ENCODE results near the gene MTIF2.
"Not testable (repeated sequence)": the region's sequence is repeated elsewhere in the genome, so short reads cannot be mapped to it uniquely, and the experiment has no call there.

The MTIF2 gene, protein sequence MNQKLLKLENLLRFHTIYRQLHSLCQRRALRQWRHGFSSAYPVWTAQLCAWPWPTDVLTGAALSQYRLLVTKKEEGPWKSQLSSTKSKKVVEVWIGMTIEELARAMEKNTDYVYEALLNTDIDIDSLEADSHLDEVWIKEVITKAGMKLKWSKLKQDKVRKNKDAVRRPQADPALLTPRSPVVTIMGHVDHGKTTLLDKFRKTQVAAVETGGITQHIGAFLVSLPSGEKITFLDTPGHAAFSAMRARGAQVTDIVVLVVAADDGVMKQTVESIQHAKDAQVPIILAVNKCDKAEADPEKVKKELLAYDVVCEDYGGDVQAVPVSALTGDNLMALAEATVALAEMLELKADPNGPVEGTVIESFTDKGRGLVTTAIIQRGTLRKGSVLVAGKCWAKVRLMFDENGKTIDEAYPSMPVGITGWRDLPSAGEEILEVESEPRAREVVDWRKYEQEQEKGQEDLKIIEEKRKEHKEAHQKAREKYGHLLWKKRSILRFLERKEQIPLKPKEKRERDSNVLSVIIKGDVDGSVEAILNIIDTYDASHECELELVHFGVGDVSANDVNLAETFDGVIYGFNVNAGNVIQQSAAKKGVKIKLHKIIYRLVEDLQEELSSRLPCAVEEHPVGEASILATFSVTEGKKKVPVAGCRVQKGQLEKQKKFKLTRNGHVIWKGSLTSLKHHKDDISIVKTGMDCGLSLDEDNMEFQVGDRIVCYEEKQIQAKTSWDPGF

DNA sequence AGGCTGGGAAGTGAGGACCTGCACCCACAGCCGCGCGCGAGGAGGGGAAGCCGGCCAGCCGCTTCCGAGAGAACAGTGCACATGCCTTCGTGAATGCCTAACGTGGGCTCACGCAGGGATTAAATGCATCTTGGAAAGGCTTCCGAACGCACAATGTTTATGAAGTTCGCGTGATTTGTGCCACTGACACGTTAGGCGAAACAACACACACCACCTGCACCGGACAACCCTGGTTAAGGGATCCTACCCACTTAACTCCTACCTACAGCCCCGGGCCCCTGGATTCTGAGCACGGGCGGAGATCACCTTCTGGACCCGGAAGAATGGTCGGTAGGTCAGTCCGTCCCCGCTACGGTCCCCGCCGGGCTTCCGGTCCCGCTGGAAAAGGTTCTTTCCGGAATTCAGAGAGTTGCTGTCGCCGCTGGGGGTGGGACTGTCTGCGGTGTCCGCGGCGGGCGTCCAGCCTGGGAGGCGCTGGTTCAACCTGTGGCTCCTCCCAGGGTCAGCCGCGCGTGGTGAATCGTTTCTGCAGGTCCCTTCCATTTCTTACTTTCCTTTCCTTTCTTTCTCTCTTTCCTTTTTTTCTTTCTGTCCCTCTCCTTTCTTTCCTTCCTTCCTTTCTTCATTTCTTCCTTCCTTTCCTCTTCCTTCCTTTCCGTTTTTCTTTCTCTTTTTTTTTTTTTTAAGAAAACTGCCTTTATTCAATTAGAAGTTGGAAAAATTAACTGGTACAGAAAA, at the start of gene MTIF2:
Gene MTIF2, minus strand, starts transcription at position 325 of the 738 bp plus-strand sequence. CDS start 5,373 bp downstream, outside the sequence.
- DNase-seq (ENCODE audit: low read depth in 2 of 2) = peak; percentile 78 to 79

DNA sequence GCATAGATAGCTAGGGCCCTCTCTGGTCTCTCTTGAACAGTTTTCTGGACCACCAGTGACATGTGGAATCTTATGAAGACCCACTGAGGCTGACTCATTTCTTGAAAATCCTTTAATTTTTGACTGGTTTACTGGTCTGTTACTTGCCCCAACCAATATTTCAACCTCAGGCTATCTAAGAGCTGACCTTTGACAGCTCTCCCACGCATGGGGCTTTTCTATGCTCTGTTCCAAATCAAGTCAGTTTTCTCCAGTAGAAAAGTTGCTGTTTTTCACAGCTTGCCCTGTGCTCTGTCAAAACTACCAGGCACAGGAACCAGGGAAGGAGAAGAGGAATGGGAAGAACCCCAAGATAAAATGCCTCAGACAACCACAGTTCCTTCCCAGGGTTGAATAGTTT, 46.0 kb upstream of the MTIF2 start:
- no peak for DNase-seq (ENCODE audit: low read depth in 2 of 2)

DNA sequence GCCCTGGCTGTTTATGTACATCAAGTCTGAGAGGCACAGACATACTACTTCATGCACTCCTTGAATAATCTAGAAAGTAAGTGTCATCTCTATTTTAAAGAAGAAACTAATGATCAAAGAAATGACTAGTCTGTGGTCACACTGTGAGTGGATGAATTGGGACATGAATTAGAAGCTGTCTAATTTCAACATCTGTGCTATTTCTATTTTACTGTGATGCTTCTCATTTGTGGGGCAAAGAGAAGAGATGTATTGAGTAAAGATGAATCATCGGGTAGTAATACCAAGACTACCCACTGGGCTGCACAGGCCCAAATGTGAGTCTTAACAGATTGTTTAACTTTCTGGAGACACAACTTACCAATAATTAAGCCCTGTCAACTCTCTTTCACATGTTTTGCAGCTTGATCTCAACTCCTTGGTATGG, 42.4 kb upstream of the MTIF2 start:
- DNase-seq (ENCODE audit: low read depth in 2 of 2) = no peak

DNA sequence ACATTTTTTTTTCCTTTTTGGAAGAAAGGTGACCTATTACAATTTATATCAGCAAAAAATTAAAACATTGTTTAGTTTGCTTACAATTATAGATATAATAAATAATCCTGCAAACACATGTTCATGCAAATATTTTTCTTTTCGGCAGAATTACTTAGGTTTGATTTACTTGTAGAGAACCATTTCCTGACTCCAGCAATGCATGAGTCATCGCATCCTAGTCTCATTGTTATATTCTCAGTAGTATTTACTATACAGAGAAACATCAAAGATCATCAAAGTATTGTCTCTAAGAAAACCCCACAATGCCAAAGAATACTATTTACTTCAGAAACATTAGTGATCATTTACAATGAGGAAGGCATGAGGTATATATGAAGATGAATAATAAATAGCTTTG, 40.4 kb upstream of the MTIF2 start:
- DNase-seq (ENCODE audit: low read depth in 2 of 2) = no peak

DNA sequence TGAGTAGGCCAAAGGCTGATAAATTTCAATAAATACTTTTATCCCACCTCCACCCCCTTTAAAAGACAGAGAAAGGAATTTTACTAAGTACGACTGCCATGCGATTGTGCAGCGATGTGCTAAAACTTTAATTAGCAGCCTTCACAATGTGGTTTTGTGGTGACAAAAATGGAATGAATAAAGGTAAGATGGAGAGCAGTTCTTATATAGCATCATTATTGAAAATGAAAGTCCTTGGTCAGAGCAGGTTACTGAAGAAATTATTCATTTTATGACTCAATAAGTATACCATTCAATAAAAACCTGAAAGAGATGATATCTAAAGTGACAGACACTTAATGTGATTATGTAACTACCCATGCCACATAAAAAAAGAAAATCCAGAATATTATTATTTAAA, 33.2 kb upstream of the MTIF2 start:
- no peak for DNase-seq (ENCODE audit: low read depth in 2 of 2)

DNA sequence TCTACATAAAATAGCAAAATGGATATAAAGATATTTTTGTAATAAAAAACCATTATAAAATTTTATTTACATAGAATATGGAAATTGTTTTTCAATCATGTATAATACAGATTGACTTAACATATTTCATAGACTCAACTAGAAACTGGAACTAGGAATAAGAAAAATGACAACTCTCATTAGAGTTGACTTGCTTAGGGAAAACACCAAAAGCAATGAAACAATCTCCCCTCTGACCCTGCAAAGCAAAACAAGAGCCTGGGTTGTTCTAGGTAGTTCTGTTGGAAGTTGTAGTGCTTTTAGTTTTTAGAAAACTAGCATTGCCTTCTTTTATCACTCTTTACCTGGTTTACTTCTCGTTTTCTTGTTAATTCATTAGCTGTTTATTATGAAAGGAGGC, 32.2 kb upstream of the MTIF2 start:
- DNase-seq (ENCODE audit: low read depth in 2 of 2) = no peak

DNA sequence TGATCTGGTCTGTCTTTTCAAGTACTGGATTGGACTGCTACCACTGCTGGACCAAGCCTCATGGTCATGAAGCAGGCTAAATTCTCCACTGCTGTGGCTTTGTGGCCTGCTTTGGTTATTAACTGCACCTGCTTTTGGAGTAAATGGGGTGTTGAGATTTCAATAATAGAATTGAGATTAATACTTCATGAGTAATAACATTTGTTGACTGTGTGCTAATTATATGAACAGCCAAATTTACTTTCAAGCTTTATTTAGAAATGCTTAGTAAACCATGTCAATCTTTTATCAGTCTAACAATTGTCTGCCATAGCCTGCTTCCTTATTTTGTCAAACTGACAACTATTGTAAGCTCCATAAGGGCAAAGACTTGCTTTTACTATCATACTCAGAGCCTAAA, 27.4 kb upstream of the MTIF2 start:
- DNase-seq (ENCODE audit: low read depth in 2 of 2) = no peak

DNA sequence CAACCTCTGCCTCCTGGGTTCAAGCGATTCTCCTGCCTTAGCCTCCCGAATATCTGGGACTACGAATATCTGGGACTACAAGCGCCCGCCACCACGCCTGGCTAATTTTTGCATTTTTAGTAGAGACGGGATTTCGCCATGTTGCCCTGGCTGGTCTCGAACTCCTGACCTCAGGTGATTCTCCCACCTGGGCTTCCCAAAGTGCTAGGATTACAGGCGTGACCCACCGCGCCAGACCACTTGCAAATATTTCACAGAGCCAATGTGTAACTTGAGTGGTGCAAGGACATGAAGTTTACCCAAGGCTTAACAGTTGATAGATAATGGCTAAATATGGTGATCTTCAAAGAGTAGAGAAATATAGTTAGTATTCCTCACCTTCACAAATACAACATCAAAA, 14.1 kb upstream of the MTIF2 start:
- DNase-seq (ENCODE audit: low read depth in 2 of 2) = no peak

DNA sequence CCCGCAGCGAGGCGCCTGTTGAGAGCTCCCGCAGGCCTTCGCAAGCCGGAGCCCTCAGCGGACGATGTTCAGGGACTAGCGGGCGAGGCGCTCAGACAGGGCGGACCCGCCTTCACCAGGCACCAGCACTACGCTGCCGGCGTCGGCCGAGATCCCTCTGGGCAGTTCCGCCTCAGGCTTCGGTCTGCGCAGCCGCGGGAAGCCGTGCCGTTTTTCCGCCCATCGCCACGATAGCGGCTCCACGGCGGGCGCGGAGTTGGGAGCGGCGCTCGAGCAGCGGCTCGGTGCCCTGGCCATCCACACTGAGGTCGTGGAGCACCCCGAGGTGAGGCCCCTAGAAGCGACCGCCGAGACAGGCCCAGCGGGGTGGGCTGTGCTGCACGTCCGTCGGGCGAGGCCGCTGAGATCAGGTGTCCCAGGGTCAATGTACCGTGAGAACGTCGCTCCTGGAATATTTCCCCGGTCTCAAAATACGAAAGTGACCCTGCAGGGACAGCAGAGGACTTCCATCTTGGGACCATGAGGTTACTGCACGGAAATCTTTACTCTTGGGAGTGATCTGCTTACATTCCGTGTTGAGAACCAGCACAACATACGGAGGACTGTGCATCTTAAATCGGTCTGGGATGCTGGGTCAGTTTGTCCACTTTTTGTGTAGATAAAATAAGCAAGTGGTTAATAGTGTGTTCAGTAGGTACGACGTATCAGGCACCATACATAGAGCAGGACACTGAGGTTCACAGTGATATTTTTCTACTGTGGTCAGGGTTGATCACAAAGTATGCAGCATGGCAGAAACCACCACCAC, 13.3 kb upstream of the MTIF2 start:
- peak; percentile 77 for DNase-seq (ENCODE audit: low read depth in 2 of 2)

DNA sequence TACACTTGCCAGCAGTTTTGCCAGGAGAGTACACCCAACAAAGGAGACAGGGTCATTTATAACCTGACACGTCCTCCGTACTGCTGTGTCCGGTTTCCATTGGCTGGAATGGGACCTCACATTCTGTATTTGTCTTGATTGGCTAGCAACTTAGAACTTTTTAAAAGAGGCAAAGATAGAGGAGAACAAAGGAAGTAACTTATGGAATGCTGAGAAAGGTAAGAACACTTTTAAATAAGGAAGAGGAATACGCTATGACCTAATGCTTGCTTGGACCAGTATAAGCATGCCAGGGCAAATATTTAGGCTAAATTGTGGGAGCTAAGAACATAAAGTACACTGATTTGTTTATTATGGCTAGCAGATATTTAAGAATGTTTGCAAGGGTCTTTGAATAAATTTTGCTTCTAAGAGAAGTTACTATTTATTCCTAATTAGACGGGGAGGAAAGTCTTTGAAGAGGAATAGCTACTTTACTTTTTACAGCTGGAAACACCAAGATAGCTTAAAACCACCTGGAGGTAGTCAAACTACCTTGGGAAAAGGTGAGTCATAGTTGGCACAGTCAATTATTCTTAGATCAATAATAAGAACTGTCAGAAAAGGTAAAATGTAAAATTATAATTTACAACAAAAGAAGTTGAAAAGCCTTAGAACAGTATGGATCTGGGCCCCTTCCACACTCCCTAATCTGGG, 12.0 kb upstream of the MTIF2 start:
- DNase-seq (ENCODE audit: low read depth in 2 of 2) = not testable (repeated sequence)

DNA sequence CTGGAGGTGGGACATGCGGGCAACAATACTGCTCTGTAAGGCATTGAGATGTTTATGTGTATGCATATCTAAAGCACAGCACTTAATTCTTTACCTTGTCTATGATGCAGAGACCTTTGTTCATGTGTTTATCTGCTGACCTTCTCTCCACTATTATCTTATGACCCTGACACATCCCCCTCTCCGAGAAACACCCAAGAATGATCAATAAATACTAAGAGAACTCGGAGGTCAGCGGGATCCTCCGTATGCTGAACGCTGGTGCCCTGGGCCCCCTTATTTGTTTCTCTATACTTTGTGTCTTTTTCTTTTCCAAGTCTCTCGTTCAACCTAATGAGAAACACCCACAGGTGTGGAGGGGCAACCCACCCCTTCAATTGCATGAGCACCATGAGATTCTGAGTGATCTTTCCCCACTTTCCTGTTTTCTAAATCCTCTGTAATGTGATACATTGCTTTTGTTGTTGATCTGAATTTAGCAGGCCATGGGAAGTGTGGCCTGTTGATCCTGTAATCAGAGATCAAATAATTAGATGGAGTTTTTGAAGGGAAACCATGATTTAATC, 10.9 kb upstream of the MTIF2 start:
- DNase-seq (ENCODE audit: low read depth in 2 of 2) = not testable (repeated sequence)

DNA sequence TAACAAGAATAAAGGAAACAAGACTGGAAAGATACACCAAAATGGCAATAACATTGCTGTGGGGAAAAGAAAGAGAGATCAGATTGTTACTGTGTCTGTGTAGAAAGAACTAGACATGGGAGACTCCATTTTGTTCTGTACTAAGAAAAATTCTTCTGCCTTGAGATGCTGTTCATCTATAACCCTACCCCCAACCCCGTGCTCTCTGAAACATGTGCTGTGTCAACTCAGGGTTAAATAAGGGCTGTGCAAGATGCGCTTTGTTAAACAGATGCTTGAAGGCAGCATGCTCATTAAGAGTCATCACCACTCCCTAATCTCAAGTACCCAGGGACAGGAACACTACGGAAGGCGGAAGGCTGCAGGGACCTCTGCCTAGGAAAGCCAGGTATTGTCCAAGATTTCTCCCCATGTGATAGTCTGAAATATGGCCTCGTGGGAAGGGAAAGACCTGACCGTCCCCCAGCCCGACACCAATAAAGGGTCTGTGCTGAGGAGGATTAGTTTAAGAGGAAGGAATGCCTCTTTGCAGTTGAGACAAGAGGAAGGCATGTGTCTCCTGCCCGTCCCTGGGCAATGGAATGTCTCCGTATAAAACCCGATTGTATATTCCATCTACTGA, 10.3 kb upstream of the MTIF2 start:
- DNase-seq (ENCODE audit: low read depth in 2 of 2) = not testable (repeated sequence)

DNA sequence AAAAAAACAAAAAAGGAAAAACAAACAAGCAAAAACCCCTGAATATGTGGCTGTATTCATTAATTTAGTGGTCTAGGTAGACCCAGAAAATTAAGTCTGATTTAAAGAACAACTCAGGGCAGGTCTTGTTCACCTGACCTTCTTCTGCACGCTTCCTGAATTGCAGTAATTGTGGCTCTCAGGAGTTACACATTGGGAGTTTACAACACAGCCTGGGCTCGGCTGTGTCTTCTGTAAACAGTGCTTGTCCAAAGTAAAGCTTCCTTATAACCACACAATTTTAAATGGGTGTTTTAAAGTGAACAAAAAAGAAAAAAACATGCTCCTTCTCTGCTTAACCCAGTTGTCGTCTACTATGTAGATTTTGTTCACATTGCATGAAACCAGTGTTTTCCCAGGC, 8.3 kb upstream of the MTIF2 start:
- no peak for DNase-seq (ENCODE audit: low read depth in 2 of 2)

DNA sequence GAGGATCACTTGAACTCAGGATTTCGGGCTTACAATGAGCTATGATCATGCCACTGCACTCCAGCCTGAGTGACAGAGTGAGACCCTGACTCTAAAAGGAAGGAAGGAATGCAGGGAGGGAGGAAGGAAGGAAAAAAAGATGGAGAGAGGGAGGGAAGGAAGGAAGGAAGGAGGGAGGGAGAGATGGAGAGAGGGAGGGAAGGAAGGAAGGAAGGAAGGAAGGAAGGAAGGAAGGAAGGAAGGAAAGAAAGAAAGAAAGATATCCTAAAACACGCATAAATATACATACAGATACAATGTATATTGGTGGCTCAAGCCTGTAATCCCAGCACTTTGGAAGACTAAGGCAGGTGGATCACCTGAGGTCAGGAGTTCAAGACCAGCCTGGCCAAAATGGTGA, 5.3 kb upstream of the MTIF2 start:
- not testable (repeated sequence) for DNase-seq (ENCODE audit: low read depth in 2 of 2)

DNA sequence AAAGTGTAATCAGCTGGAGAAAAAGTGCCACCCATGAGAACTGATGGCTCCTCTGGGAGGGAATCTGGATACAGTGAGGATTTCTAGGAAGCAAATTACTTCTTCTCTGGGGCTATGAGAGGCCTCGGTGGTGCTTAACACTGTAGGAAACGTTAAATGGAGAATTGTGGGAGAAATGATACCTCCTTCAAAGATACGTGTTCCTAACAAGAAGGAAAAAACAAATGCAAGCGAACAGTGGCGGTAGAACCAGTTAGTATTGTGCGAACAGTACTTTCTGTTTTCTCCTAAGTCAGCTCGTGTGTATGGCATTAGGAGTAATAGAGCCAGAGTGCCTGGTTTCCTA, 587 bp upstream of the MTIF2 start:
- DNase-seq (ENCODE audit: low read depth in 2 of 2) = no peak

DNA sequence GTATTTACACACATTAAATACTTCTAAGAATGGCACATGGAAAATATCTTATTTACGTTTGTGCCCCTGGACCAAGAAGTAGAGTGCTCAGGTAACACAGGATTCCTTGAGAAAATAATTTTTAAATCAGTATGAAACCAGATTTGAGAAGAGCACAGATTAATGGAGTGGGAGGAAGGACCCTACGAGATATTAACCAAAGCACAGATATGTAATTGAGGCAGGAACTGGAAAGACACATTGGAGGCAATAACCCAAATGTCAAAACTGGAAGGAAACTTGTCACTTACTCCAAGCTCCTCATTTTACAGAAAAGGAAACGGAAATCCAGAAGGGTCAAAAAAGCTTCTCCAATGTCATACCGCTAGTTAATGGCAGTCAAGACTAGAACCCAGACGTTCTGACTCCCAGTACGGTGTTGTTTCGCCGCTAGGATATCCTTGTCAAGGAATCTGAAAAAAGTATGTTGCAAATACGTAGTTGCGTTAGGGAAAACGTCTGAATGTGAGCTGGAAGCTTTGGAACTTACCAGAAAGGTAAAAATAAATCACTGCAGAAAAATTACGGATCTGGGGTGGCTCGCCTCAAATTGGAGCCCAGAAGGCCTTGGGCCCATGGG, 634 bp downstream of the MTIF2 start:
- DNase-seq (ENCODE audit: low read depth in 2 of 2) = no peak

DNA sequence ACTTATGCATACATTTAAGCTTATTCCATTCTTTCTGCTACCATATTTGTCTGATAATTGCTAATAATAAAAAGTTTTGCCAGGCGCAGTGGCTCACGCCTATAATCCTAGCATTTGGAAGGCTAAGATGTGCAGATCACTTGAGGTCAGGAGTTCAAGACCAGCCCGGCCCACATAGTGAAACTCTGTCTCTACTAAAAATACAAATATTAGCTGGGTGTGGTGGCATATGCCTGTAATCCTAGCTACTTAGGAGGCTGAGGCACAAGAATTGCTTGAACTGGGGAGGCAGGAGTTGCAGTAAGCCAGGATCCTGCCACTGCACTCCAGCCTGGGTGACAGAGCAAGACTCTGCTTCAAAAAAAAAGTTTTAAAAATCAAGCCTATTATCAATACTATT, 9.4 kb downstream of the MTIF2 start:
- not testable (repeated sequence) for DNase-seq (ENCODE audit: low read depth in 2 of 2)

DNA sequence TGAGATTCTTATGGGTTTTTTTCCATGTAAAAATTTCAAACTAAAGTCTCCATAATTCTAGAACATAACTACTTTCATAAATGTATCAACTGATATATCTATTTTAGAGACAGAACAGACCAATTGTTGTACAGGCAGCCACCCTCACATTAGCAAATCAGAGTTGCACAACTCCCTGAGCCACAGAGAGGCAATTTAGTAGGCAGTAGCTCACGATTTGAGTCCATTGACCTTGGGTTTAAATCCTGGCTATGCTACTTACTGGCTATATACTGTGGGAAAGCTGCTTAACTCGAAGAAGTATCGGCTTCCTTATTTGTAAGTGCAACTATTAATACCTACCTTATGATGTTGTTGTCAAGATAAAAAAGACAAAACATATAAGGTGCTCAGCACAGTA, 16.2 kb downstream of the MTIF2 start:
- DNase-seq (ENCODE audit: low read depth in 2 of 2) = no peak

DNA sequence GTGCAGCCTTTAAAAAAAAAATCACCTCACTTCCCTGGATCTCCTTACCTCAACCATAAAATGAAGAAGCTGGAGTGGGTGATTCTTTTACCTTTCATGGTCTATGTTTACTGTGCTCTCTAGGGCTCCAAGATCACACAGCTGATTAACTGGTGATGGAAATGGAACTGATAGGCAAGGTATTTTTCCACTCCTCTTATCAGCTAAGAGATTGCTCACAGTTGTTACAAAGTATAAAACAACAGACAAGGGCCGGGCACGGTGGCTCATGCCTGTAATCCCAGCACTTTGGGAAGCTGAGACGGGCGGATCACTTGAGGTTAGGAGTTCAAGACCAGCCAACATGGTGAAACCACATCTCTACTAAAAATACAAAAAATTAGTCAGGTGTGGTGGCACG, 22.0 kb downstream of the MTIF2 start:
- no peak for DNase-seq (ENCODE audit: low read depth in 2 of 2)

DNA sequence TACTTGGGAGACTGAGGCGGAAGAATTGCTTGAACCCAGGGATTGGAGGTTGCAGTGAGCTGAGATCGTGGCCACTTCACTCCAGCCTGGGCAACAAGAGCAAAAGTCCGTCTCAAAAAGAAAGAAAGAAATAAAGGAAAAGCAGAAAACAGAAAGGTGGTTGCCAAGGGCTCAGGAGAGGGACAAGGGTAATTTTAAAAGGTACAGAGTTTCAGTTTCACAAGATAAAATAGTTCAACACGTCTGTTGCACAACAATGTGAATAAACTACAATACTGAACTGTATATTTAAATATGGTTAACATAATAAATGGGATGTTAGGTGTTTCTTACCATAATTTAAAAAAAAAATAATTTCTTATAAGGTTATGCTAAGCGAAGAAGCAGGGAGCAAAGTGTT, 23.6 kb downstream of the MTIF2 start:
- no peak for DNase-seq (ENCODE audit: low read depth in 2 of 2)

Measured in stimulated activated CD8-positive, alpha-beta memory T cell treated with anti-CD3 and anti-CD28 coated beads, Interleukin-7, amount 100 ng/mL, for 1 hour (primary cell).